Measurements from ENCODE around the gene MAOB.
"Not testable (repeated sequence)": the region's sequence is repeated elsewhere in the genome, so short reads cannot be mapped to it uniquely, and the experiment has no call there.

The MAOB gene

DNA sequence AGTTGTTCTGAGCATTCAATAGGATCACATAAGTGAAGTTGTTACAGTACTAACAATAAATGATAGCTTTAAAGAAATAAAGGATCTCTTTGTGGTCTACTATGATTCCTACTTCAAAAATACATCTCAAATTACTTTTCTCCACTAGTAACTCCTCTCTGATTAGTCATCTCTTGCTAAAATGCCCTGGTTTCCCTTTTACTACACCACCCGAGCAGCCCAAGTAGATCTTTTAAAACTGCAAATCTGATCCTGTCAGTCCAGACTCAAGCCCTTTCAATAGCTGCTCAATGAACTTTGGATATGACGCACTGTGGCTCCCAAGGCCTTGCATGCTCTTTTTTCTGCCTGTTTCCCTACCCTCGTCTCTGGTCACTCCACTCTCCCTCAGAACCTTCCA, 128.6 kb downstream of the MAOB start:
- DNase-seq (ENCODE audit: low spot score) = no peak

DNA sequence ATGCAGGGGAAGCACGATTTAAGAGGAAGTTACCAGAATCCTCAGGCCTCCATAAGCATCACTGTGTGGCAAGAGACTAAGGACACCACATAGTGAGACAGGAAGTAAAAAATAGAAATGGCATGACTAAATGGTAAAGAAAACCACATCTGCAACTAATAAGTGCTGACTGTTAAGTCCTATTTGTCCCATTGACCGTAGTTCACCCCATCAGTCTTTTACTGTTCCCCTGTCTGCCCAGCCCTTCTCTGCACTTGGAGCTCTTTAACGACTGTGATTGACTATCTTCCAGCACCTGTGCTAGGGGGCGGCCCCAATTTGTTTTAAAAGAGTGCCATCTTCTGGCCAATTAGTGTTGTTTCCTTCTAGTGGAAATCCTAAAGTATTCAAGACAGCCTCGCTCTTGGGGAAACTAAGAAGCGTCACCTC, 132.0 kb downstream of the MAOB start:
- peak; percentile 31 for DNase-seq (ENCODE audit: low spot score)

DNA sequence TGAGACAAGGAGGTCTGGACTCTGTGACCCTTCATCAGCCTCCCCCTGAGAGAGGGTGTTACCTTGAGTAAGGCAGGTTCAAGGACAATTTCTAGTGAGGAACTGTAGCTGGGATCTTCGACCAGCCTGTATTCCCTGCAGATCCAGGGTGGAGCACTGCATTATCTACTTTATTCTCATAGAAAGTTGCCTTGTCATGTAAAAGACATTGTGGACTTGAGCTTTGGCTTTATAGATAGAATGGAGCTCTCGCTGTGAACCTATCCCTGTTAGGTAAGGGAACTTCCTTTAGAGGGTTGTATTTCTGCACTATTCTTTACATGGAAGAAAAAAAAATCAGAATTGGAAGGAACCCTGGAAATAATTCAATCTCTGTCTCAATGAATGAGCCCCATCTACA, 134.8 kb downstream of the MAOB start:
- DNase-seq (ENCODE audit: low spot score) = no peak

- DNase-seq (ENCODE audit: low spot score) = no peak
Observed at GRCh38 chrX:43745938-43746721, 136.1 kb downstream of the MAOB start.

- DNase-seq (ENCODE audit: low spot score) = no peak
Observed at GRCh38 chrX:43744284-43744683, 138.0 kb downstream of the MAOB start.

GRCh38 chrX:43743100-43743822, 139.0 kb downstream of the MAOB start:
- no peak for DNase-seq (ENCODE audit: low spot score)

GRCh38 chrX:43741843-43742573, 140.2 kb downstream of the MAOB start:
- DNase-seq (ENCODE audit: low spot score) = no peak

GRCh38 chrX:43735957-43736356, 146.3 kb downstream of the MAOB start:
- no peak for DNase-seq (ENCODE audit: low spot score)

- DNase-seq (ENCODE audit: low spot score) = no peak
Observed at GRCh38 chrX:43735534-43735933, 146.7 kb downstream of the MAOB start.

DNA sequence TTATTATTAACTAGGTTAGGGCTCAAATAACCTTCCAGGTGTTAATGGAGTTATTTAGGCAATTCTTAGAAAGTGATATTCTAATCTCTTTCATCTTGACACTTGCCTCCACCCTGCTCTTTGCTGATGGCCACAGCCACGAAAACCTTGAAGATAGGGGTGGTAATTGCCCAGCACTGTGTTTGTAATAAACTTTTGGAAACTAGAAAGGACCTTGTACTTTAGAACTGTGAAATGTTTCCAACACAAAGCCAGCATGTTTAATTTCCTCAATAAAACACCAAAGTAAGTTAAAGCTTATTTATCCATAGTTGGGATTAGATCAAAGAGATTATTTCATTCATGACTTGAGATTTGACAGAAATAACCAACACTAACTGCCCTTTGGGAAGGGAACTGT, 147.8 kb downstream of the MAOB start:
- DNase-seq (ENCODE audit: low spot score) = no peak

- DNase-seq (ENCODE audit: low spot score) = no peak
Observed at GRCh38 chrX:43733699-43734098, 148.6 kb downstream of the MAOB start.

DNA sequence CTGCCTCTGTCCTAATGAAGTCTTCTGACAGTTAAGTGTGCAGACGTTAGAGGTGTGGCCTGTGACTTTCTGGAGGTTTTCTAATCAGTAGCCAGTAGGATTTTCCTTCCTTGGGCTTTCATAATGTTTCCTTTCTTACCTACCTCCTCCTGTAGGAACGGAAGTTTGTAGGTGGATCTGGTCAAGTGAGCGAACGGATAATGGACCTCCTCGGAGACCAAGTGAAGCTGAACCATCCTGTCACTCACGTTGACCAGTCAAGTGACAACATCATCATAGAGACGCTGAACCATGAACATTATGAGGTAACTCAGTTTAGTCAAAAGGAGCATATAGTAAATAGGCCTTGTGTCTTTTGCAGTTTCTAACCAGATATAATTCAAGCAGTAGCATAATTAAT, 151.2 kb downstream of the MAOB start:
- DNase-seq (ENCODE audit: low spot score) = no peak

GRCh38 chrX:43728966-43729365, 153.3 kb downstream of the MAOB start:
- no peak for DNase-seq (ENCODE audit: low spot score)

DNA sequence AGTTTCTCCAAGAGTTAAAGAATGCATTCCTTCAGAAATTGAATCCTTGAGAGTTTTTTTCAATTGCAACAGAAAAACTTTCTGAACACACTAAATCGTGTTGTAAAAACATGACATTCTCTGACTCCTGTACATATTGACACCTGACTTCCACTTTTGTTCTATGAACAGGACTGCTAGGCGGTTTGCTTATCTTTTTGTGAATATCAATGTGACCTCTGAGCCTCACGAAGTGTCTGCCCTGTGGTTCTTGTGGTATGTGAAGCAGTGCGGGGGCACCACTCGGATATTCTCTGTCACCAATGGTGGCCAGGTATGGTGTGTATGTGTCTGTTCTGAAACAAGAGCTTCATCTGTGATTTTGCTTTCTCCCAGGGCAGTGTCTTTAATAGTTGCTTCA, 154.2 kb downstream of the MAOB start:
- no peak for DNase-seq (ENCODE audit: low spot score)

DNA sequence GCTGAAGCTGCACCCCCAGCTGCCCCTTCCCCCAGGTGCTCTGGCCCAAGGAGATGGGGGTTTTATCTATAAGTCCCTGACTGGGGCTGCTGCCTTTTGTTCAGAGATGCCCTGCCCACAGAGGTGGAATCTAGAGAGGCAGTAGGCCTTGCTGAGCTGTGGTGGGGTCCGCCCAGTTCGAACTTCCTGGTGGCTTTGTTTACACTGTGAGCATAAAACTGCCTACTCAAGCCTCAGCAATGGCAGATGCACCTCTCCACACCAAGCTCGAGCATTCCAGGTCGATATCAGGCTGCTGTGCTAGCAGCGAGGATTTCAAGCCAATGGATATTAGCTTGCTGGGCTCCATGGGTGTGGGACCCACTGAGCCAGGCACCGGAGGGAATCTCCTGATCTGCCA, 155.0 kb downstream of the MAOB start:
- DNase-seq (ENCODE audit: low spot score) = not testable (repeated sequence)

DNA sequence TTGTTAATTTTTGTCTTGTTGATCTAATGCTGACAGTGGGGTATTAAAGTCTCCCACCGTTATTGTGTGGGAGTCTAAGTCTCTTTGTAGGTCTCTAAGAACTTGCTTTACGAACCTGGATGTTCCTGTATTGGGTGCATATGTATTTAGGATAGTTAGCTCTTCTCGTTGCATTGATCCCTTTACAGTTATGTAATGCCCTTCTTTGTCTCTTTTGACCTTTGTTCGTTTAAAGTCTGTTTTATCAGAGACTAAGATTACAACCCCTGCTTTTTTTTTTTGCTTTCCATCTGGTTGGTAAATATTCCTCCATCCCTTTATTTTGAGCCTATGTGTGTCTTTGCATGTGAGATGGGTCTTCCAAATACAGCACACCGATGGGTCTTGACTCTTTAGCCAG, 157.0 kb downstream of the MAOB start:
- DNase-seq (ENCODE audit: low spot score) = not testable (repeated sequence)

GRCh38 chrX:43720961-43721360, 161.3 kb downstream of the MAOB start:
- no peak for DNase-seq (ENCODE audit: low spot score)

DNA sequence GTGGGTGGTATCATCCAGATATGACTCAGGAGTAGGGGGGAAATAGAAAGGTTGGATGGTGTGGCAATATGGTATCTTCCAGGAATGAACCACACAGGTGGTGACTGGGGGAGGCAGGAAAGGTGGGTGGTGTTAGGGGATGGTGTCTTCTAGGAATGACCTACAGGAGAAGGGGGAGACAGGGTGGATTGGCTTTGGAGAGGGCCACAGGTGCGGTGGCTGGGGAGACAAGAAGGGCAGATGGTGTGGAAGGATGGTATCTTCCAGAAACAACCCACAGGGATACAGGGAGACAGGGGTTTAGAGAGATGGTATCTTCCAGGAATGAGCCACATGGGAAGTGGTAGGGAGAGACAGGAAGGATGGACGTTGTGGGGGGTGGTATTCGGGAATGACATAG, 162.2 kb downstream of the MAOB start:
- no peak for DNase-seq (ENCODE audit: low spot score)

DNA sequence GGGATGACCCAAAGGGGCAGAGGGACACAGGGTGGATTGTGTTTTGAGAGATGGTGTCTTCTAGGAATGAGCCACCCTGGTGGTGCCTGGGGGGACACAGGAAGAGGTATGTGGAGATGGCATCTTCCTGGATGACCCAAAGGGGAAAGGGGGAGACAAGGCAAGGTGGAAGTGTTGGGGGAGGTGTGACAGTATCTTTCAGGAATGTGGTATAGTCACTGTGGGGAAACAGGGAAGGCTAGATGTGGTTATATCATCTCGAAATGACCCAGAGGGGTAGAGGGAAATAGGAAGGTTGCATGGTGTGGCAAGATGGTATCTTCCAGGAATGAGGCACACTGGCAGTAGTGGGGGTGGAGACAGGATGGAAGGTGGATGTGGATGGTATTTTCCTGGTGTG, 163.3 kb downstream of the MAOB start:
- no peak for DNase-seq (ENCODE audit: low spot score)

DNA sequence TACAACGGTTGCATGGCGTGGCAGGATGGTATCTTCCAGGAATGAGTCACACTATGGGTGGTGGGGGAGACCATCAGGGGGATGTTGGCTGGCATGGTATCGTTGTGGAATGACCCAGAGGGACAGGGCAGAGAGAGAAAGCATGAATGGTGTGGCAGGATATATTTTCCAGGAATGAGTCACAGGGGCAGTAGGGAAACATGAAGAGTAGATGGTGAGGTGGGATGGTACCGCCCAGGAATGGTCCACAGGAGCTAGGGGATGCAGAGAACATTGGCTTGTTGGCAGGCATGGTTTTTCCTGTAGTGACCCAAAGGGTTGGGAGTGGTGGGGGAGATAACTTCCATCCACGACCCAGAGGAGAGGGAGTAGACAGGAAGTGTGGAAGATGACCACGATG, 163.7 kb downstream of the MAOB start:
- DNase-seq (ENCODE audit: low spot score) = no peak

DNA sequence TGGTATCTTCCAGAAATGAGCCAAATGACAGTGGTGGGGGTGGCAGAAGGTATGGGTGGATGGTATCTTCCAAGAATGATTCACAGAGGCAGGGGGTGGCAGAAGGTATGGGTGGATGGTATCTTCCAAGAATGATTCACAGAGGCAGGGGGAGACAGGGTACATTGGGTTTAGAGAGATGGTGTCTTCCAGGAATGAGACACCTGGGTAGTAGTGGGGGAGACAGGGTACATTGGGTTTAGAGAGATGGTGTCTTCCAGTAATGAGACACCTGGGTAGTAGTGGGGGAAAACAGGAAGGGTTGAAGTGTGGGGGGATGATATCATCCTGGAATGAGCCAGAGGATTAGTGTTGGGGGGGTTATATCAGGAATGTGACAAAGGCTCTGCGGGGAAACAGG, 164.2 kb downstream of the MAOB start:
- no peak for DNase-seq (ENCODE audit: low spot score)

- no peak for DNase-seq (ENCODE audit: low spot score)
Observed at GRCh38 chrX:43717161-43717560, 165.1 kb downstream of the MAOB start.

DNA sequence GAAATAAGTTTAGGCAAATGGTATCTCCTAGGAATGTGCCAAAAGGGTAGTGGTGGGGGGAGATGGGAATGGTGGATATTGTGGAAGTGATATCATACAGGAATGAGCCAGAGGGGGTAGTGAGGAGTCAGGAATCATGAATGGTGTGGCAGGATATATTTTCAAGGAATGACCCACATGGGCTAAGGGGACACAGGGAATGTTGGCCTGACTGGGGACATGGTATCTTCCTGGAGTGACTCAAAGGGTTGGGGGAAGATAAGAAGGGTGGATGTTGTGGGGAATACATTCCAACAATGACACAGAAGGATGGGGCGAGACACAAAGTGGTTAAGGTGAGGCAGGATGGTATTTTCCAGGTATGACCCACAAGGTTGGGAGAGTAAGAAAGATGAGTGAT, 165.6 kb downstream of the MAOB start:
- DNase-seq (ENCODE audit: low spot score) = no peak
